Esophagus muscularis mucosa (tissue), 3 donors: ENCODE results near the gene EHD3.

Source experiments
- POLR2A ChIP-seq: fragments of 450-650 bp; IDR thresholded peaks from one replicate; pipeline ENCODE4 v1.6.1; 2017; ENCODE audit warnings: antibody characterized with exemption, moderate library complexity, mild to moderate bottlenecking, low read depth
- TF ChIP-seq, protein P1 (sequence below), 3 experiments: fragments of 200-600 bp in 2 of 3; fragments of 450-650 bp in 1 of 3; sonication (generic) in 2 of 3; IDR thresholded peaks; one replicate each; pipeline ENCODE4 v1.5.1; 2017 to 2019; ENCODE audit warnings: antibody characterized with exemption in 3 of 3, mild to moderate bottlenecking in 2 of 3, moderate library complexity in 1 of 3

DNA sequence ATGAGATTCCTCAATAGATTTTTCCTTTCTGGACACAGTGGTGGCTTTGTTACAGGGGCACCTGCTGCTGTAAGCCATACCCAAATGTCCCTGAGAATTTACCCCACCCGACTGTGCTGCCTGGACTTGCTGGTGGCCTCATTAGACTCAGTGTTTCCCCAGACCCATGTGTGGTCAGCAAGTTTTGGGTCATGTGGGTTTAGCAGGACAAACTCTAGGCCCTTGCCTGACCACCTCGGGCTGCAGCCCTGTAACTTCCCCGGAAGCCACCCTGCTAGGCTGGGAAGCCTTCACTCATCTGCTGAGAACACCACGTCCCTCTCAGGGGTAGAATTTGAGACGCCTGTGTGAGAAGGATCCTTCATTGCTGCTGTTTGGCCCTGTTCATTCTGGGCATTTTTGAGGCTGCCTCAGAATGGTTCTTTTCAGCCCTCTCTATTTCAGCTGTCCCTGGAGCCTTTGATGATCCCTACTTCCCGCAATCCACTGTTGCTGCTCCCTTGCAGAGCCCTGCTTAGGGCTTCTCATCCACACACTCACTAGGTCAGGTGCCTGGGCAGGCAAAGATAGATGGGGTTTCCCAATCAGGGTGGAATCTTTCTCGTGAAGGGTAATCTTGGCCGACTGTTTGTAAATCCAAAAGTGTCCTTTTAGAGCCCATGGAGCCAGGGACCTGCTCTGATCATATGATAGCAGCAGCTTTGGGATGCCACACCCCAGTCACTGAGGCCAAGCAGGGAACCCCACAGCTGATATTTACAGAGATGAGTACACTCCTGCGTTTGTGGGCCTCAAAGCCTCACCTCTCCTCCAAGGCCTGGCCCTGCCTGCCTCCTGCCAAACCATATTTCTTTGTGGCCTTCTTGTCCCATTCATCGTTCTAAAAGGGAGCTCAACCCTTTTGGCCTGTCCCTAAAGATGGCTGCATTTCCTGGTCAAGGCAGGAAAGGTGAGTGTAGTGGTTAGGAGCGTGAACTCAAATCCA is 6.7 kb downstream of the EHD3 start:
- TF ChIP-seq, protein P1, sequence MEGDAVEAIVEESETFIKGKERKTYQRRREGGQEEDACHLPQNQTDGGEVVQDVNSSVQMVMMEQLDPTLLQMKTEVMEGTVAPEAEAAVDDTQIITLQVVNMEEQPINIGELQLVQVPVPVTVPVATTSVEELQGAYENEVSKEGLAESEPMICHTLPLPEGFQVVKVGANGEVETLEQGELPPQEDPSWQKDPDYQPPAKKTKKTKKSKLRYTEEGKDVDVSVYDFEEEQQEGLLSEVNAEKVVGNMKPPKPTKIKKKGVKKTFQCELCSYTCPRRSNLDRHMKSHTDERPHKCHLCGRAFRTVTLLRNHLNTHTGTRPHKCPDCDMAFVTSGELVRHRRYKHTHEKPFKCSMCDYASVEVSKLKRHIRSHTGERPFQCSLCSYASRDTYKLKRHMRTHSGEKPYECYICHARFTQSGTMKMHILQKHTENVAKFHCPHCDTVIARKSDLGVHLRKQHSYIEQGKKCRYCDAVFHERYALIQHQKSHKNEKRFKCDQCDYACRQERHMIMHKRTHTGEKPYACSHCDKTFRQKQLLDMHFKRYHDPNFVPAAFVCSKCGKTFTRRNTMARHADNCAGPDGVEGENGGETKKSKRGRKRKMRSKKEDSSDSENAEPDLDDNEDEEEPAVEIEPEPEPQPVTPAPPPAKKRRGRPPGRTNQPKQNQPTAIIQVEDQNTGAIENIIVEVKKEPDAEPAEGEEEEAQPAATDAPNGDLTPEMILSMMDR (IDR thresholded peaks at IDR 0.05), result no peak
- no peak for TF ChIP-seq POLR2A
